Measurements from ENCODE around the gene MAP4K5. TPM values are rescaled to one million over a fixed set of nuclear protein-coding genes. Genes with fewer than 3 reads are reported as not detected.

The MAP4K5 gene
- total RNA-seq, 3 donors from 2014 or later, result 108 to 165 (median 119) TPM

DNA sequence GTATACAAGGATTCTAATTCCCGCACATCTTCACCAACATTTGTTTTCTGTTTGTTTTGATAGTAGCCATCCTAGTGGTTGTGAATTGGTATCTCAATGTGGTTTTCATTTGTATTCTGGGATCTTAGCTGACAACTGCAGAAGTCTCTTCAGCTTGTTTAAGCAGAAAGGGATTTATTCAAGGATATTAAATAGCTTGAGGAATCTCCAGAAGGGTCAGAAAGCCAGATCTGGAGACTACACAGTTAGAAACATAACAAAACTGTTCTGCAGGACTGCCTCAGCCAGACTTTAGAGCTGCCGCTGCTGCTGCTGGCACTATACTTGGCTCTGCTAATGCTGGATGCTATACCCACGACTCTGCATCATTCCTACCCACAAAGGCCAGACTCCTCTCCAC is 122.3 kb downstream of the MAP4K5 start:
- DNase-seq (ENCODE audit: low spot score in 2 of 2), result no peak
- Histone ChIP-seq H3K27me3 (no peaks in the 10 kb centered on the region), H3K27ac (no peak overlapping the region), H3K4me3 (no peak overlapping the region), H3K9me3 (no peaks in the 10 kb centered on the region), H3K4me1 (no peaks in the 10 kb centered on the region), H3K36me3 (no peaks in the 10 kb centered on the region)
- TF ChIP-seq, protein P1, sequence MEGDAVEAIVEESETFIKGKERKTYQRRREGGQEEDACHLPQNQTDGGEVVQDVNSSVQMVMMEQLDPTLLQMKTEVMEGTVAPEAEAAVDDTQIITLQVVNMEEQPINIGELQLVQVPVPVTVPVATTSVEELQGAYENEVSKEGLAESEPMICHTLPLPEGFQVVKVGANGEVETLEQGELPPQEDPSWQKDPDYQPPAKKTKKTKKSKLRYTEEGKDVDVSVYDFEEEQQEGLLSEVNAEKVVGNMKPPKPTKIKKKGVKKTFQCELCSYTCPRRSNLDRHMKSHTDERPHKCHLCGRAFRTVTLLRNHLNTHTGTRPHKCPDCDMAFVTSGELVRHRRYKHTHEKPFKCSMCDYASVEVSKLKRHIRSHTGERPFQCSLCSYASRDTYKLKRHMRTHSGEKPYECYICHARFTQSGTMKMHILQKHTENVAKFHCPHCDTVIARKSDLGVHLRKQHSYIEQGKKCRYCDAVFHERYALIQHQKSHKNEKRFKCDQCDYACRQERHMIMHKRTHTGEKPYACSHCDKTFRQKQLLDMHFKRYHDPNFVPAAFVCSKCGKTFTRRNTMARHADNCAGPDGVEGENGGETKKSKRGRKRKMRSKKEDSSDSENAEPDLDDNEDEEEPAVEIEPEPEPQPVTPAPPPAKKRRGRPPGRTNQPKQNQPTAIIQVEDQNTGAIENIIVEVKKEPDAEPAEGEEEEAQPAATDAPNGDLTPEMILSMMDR (IDR thresholded peaks at IDR 0.05), result no peak
- TF ChIP-seq POLR2A (IDR thresholded peaks at IDR 0.05) (no peak), POLR2AphosphoS5 (IDR thresholded peaks at IDR 0.05) (no peak)
- intact Hi-C loops (cut with DNase I; ENCODE audit: low total_unique reads), result no loop called here

DNA sequence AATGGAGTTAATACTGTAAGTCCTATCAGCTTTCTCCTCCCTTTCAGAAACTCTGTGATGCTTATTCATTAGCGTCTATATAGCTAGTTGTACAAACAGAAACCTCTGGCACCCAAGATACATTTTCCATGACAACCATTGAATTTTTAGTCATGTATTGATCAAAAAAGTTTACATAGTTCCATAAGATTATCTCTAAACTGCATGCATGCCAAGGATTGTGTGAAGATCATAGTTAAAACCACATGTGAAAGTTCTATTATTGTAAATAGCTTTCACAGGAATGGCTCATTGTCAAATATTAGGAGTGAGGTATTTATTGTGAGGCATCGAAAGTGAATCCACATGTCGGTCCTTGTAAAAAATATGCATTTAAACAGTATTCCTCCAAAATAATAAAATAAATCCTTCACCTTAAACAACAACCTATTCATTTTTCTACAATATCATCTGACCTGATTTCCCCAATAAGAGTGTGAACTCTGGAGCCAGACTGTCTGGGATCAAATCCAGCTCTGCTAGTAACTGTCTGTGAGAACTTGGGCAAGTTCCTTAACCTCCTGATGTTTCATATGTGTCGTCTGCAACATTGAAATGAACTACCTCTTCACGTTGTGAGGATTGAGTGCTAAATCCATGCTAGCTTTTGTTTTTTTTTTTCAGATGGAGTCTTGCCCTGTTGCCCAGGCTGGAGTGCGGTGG is 125.1 kb downstream of the MAP4K5 start:
- no peaks in the 10 kb centered on the region for H3K4me1 ChIP-seq
- no peak overlapping the region for H3K27ac ChIP-seq
- no peaks in the 10 kb centered on the region for H3K36me3 ChIP-seq
- intact Hi-C loops (cut with DNase I; ENCODE audit: low total_unique reads), result no loop called here
- TF ChIP-seq POLR2A (IDR thresholded peaks at IDR 0.05), result no peak
- no peak for DNase-seq (ENCODE audit: low spot score in 2 of 2)
- H3K9me3 ChIP-seq, result no peaks in the 10 kb centered on the region
- no peak overlapping the region for H3K4me3 ChIP-seq
- H3K27me3 ChIP-seq, result no peaks in the 10 kb centered on the region

DNA sequence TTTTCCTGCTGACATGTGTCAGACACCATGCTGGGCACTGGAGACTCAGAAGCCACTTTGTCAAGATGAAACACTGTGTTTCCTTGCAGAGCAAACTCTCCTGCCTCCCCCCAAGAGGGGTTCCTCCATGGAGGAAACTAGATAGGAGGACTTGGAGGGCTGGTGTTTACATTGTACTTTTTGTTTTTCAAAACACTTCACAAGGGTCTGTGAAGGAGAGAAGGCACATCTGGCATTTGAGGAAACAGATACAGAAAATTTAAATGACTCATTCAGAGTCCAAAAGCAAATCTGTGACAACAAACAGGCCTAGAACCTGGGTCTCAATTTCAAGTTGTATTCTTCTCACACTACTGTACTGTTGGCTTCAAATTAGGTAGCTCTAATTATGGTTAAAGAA is 128.9 kb downstream of the MAP4K5 start:
- intact Hi-C loops (cut with DNase I; ENCODE audit: low total_unique reads), result no loop called here
- no peak overlapping the region for H3K27ac ChIP-seq
- TF ChIP-seq, protein P1 (IDR thresholded peaks at IDR 0.05), result no peak
- TF ChIP-seq POLR2A (IDR thresholded peaks at IDR 0.05) (no peak), POLR2AphosphoS5 (IDR thresholded peaks at IDR 0.05) (no peak)

DNA sequence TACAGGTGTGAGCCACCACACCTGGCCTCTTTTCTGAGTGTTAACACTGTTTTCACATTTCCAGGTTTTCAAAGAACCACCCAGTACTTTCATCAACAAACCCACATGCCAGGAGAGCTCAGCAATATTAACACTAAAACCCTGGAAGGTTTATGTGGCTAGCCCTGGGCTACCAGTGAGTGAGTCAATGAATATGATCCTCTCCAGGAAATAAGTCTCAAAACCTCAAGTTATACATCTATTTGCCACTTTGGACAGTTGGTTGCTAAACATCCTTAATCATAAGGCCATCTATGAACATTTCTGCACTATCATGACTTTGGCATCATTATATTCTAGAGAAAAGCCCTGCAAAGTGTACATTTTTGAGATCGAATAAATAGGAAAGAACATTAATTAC is 129.4 kb downstream of the MAP4K5 start:
- H3K27ac ChIP-seq, result no peak overlapping the region
- no peaks in the 10 kb centered on the region for H3K9me3 ChIP-seq
- no peak overlapping the region for H3K4me3 ChIP-seq
- no peaks in the 10 kb centered on the region for H3K36me3 ChIP-seq
- H3K27me3 ChIP-seq, result no peaks in the 10 kb centered on the region
- DNase-seq (ENCODE audit: low spot score in 2 of 2), result no peak
- intact Hi-C loops (cut with DNase I; ENCODE audit: low total_unique reads), result no loop called here
- TF ChIP-seq POLR2A (IDR thresholded peaks at IDR 0.05) (no peak), POLR2AphosphoS5 (IDR thresholded peaks at IDR 0.05) (no peak)
- TF ChIP-seq, protein P1 (IDR thresholded peaks at IDR 0.05), result no peak
- H3K4me1 ChIP-seq, result no peaks in the 10 kb centered on the region

More for the DNA sequence above, 128.9 kb downstream of the MAP4K5 start:
- Histone ChIP-seq H3K9me3 (no peaks in the 10 kb centered on the region), H3K4me1 (no peaks in the 10 kb centered on the region), H3K4me3 (no peak overlapping the region), H3K27me3 (no peaks in the 10 kb centered on the region), H3K36me3 (no peaks in the 10 kb centered on the region)
- no peak for DNase-seq (ENCODE audit: low spot score in 2 of 2)

DNA sequence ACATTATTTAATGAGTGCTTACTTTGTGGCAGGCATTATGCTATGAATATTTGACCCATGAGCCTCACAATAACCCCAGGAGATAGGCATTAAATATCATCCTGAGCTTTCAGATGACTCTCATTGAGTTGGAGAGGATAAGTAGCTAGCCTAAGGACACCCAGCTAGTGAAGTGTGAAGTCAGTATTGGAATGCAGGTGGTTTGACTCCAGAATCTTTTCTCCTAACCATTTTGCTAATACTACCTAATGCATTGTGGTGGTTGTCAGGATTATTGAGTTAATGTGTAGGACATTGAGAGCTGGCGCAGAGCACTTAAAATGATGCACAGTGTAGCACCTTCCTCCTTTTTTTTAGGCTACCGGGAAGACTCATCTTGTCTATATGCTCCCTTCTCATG is 131.9 kb downstream of the MAP4K5 start:
- intact Hi-C loops (cut with DNase I; ENCODE audit: low total_unique reads), result no loop called here
- no peaks in the 10 kb centered on the region for H3K36me3 ChIP-seq
- H3K4me1 ChIP-seq, result no peaks in the 10 kb centered on the region
- TF ChIP-seq POLR2AphosphoS5 (IDR thresholded peaks at IDR 0.05), result no peak
- TF ChIP-seq, protein P1 (IDR thresholded peaks at IDR 0.05), result no peak
- TF ChIP-seq POLR2A (IDR thresholded peaks at IDR 0.05), result no peak
- no peak overlapping the region for H3K4me3 ChIP-seq
- no peaks in the 10 kb centered on the region for H3K27me3 ChIP-seq
- H3K9me3 ChIP-seq, result no peaks in the 10 kb centered on the region
- DNase-seq (ENCODE audit: low spot score in 2 of 2), result no peak
- H3K27ac ChIP-seq, result no peak overlapping the region

Data from breast epithelium (tissue), 4 donors.